GM18520 (cell line): Measurements from ENCODE around the gene LYZL2.
"Not testable (repeated sequence)": the region's sequence is repeated elsewhere in the genome, so short reads cannot be mapped to it uniquely, and the experiment has no call there.

Source experiments
- ATAC-seq: cut with Tn5 transposase; IDR thresholded peaks from one replicate; pipeline ENCODE4 v1.9.1; 2021; ENCODE audit not compliant: unreplicated experiment

Gene LYZL2

GRCh38 chr10:30596013-30596412, 33.5 kb downstream of the LYZL2 start:
- ATAC-seq: no peak

- ATAC-seq: no peak
These were observed 35.5 kb downstream of the LYZL2 start for GRCh38 chr10:30594077-30594476.

- ATAC-seq: not testable (repeated sequence)
These were observed 36.8 kb downstream of the LYZL2 start for GRCh38 chr10:30592770-30593169.

GRCh38 chr10:30591249-30591670, 38.3 kb downstream of the LYZL2 start:
- ATAC-seq: no peak

- no peak for ATAC-seq
These were observed 40.1 kb downstream of the LYZL2 start for GRCh38 chr10:30589441-30589840.

GRCh38 chr10:30587522-30588031, 42.0 kb downstream of the LYZL2 start:
- peak; percentile 67 for ATAC-seq

- ATAC-seq: no peak
These were observed 42.7 kb downstream of the LYZL2 start for GRCh38 chr10:30586828-30587227.

GRCh38 chr10:30583778-30584415, 45.7 kb downstream of the LYZL2 start:
- peak; percentile 37 for ATAC-seq

GRCh38 chr10:30581779-30582380, 47.7 kb downstream of the LYZL2 start:
- ATAC-seq: no peak

GRCh38 chr10:30580676-30581075, 48.9 kb downstream of the LYZL2 start:
- no peak for ATAC-seq

- no peak for ATAC-seq
These were observed 49.3 kb downstream of the LYZL2 start for GRCh38 chr10:30580241-30580640.

- ATAC-seq: no peak
These were observed 50.0 kb downstream of the LYZL2 start for GRCh38 chr10:30579574-30579973.

- ATAC-seq: no peak
These were observed 52.5 kb downstream of the LYZL2 start for GRCh38 chr10:30577048-30577447.

GRCh38 chr10:30576641-30577040, 52.9 kb downstream of the LYZL2 start:
- no peak for ATAC-seq

GRCh38 chr10:30574432-30574796, 55.1 kb downstream of the LYZL2 start:
- no peak for ATAC-seq

- no peak for ATAC-seq
These were observed 55.7 kb downstream of the LYZL2 start for GRCh38 chr10:30573721-30574431.

- ATAC-seq: no peak
These were observed 64.1 kb downstream of the LYZL2 start for GRCh38 chr10:30565449-30565848.

- ATAC-seq: no peak
These were observed 66.8 kb downstream of the LYZL2 start for GRCh38 chr10:30562787-30563186.
